HepG2 (cell line): Measurements from ENCODE around the gene CCDC157. TPM values are rescaled to one million over a fixed set of nuclear protein-coding genes. Genes with fewer than 3 reads are reported as not detected.
A peak's percentile ranks its signal among the peaks of the same experiment; 100 is the strongest.

ENCODE experiments used
- AGO2 ChIP-seq: fragments of 200-400 bp; formaldehyde crosslinking; optimal IDR thresholded peaks from 2 replicates; pipeline ENCODE3; 2017; ENCODE audit warnings: mild to moderate bottlenecking, low read depth, low read length, moderate library complexity
- ATRX ChIP-seq: sonication (generic); formaldehyde crosslinking; IDR thresholded peaks from 2 replicates; pipeline ENCODE4 v1.4.0; 2020; ENCODE audit warnings: missing genetic modification reagents, borderline replicate concordance
- CBX2 ChIP-seq, 2 experiments: fragments of 200-600 bp in 1 of 2; sonication (generic); formaldehyde crosslinking in 1 of 2; IDR thresholded peaks; 2 replicates each; pipeline versions ENCODE4 v1.7.0 to v1.8.1; 2018 to 2022; ENCODE audit warnings: low read depth in 2 of 2, low read length in 1 of 2, mild to moderate bottlenecking in 1 of 2, missing genetic modification reagents in 1 of 2
- CC2D1A ChIP-seq: sonication (generic); formaldehyde crosslinking; IDR thresholded peaks from 2 replicates; pipeline ENCODE4 v1.8.1; 2023; ENCODE audit warnings: mild to moderate bottlenecking, missing genetic modification reagents
- CEBPG ChIP-seq: IDR thresholded peaks from 2 replicates; pipeline ENCODE4 v1.6.1; 2016
- FOXA3 ChIP-seq: IDR thresholded peaks from 2 replicates; pipeline ENCODE4 v1.6.1; 2016; ENCODE audit warnings: missing genetic modification reagents, missing compliant biosample characterization
- GABPB1 ChIP-seq: IDR thresholded peaks from 2 replicates; pipeline ENCODE4 v1.6.1; 2016; ENCODE audit warnings: mild to moderate bottlenecking, missing genetic modification reagents, moderate library complexity, missing compliant biosample characterization
- HDAC1 ChIP-seq: sonication (generic); formaldehyde crosslinking; IDR thresholded peaks from 2 replicates; pipeline ENCODE4 v1.5.1; 2020; ENCODE audit warnings: mild to moderate bottlenecking, missing genetic modification reagents
- HIC2 ChIP-seq: sonication (generic); formaldehyde crosslinking; IDR thresholded peaks from 2 replicates; pipeline ENCODE4 v1.9.0; 2022; ENCODE audit warnings: low read depth, missing genetic modification reagents
- JUNB ChIP-seq: sonication (generic); formaldehyde crosslinking; IDR thresholded peaks from 2 replicates; pipeline ENCODE4 v1.8.0; 2022; ENCODE audit warnings: missing genetic modification reagents, mild to moderate bottlenecking, borderline replicate concordance
- MBD4 ChIP-seq: IDR thresholded peaks from 2 replicates; pipeline ENCODE4 v1.6.1; 2012; ENCODE audit warnings: low read length, inconsistent platforms, borderline replicate concordance
- MIER3 ChIP-seq: IDR thresholded peaks from 2 replicates; pipeline ENCODE4 v1.6.1; 2016; ENCODE audit warnings: missing compliant biosample characterization, borderline replicate concordance
- SP2 ChIP-seq: sonication (generic); formaldehyde crosslinking; IDR thresholded peaks from 2 replicates; pipeline ENCODE4 v1.5.1; 2020; ENCODE audit warnings: mild to moderate bottlenecking, missing genetic modification reagents
- SP4 ChIP-seq: sonication (generic); formaldehyde crosslinking; IDR thresholded peaks from 2 replicates; pipeline ENCODE4 v1.8.1; 2023; ENCODE audit warnings: mild to moderate bottlenecking, missing genetic modification reagents
- SPEN ChIP-seq: sonication (generic); formaldehyde crosslinking; IDR thresholded peaks from 2 replicates; pipeline ENCODE4 v1.5.1; 2020; ENCODE audit warnings: low read depth, mild to moderate bottlenecking, missing genetic modification reagents
- ZNF251 ChIP-seq: sonication (generic); formaldehyde crosslinking; IDR thresholded peaks from 2 replicates; pipeline ENCODE4 v1.9.0; 2021; ENCODE audit warnings: mild to moderate bottlenecking, missing genetic modification reagents
- ZNF280D ChIP-seq: sonication (generic); formaldehyde crosslinking; IDR thresholded peaks from 2 replicates; pipeline ENCODE4 v1.5.1; 2020; ENCODE audit warnings: mild to moderate bottlenecking, missing genetic modification reagents
- ZNF30 ChIP-seq: sonication (generic); formaldehyde crosslinking; IDR thresholded peaks from 2 replicates; pipeline ENCODE4 v1.5.0; 2020; ENCODE audit warnings: mild to moderate bottlenecking, missing genetic modification reagents
- ZNF432 ChIP-seq: sonication (generic); formaldehyde crosslinking; IDR thresholded peaks from 2 replicates; pipeline ENCODE4 v1.5.0; 2020; ENCODE audit warnings: missing genetic modification reagents, mild to moderate bottlenecking, borderline replicate concordance
- ZNF530 ChIP-seq: sonication (generic); formaldehyde crosslinking; IDR thresholded peaks from 2 replicates; pipeline ENCODE4 v1.5.0; 2020; ENCODE audit warnings: low read depth, mild to moderate bottlenecking, missing genetic modification reagents
- ZNF605 ChIP-seq: sonication (generic); formaldehyde crosslinking; IDR thresholded peaks from 2 replicates; pipeline ENCODE4 v1.8.0; 2022; ENCODE audit warnings: mild to moderate bottlenecking, missing genetic modification reagents
- ZNF607 ChIP-seq: sonication (generic); formaldehyde crosslinking; IDR thresholded peaks from 2 replicates; pipeline ENCODE4 v1.5.1; 2020; ENCODE audit warnings: missing genetic modification reagents, mild to moderate bottlenecking, borderline replicate concordance
- ZNF616 ChIP-seq: sonication (generic); formaldehyde crosslinking; IDR thresholded peaks from 2 replicates; pipeline ENCODE4 v1.5.0; 2020; ENCODE audit warnings: low read depth, mild to moderate bottlenecking, missing genetic modification reagents
- ZNF747 ChIP-seq: sonication (generic); formaldehyde crosslinking; IDR thresholded peaks from 2 replicates; pipeline ENCODE4 v1.8.1; 2023; ENCODE audit warnings: missing genetic modification reagents, mild to moderate bottlenecking, borderline replicate concordance
- ZNF770 ChIP-seq: sonication (generic); formaldehyde crosslinking; IDR thresholded peaks from 2 replicates; pipeline ENCODE4 v1.5.0; 2020; ENCODE audit warnings: mild to moderate bottlenecking, missing genetic modification reagents
- polyA plus RNA-seq, 8 experiments: library from polyadenylated mRNA; depleted of rRNA in 3 of 8; stranded (reverse) in 7 of 8; unstranded in 1 of 8; fragments of >200 nt; fragmentation: Illumina TruSeq in 4 of 8; extraction: Trizol in 4 of 8; gene quantifications; 2 replicates each; pipeline versions ENCODE4 v1.2.1 to v1.2.3, GENCODE V29; 2011 to 2016; ENCODE audit warnings: low read depth in 4 of 8, missing spikeins in 1 of 8, mixed read lengths in 1 of 8; ENCODE audit not compliant: insufficient read depth in 1 of 8
- total RNA-seq, 5 experiments: library from RNA; depleted of rRNA; stranded (reverse); fragments of >200 nt; fragmentation: Illumina TruSeq; extraction: Trizol; gene quantifications; 2 replicates each; pipeline ENCODE4 v1.2.3, GENCODE V29; 2016; ENCODE audit warnings: low read depth in 1 of 5

Gene CCDC157
- total and polyA plus RNA-seq, 2 of the 13 experiments (the other 11 are each of a cell fraction or from before 2014, with no cell fraction given): 1.4 to 1.6 TPM

GRCh38 chr22:30326706-30327362, 30.0 kb upstream of the CCDC157 start, which contains the start of gene TBC1D10A (continued):
- TF ChIP-seq ZNF747 (CRISPR knock-in tag) (no peak), ZNF616 (CRISPR knock-in tag) (no peak), HIC2 (CRISPR knock-in tag) (no peak), ZNF607 (no peak), SP4 (CRISPR knock-in tag) (peak; percentile 64; the same call in 1 of the 2 replicates), ZNF251 (no peak), ATRX (CRISPR knock-in tag) (no peak), MIER3 (CRISPR knock-in tag) (no peak), JUNB (CRISPR knock-in tag) (no peak), SP2 (peak; percentile 53; the same call in 1 of the 2 replicates), ZNF432 (CRISPR knock-in tag) (no peak), CEBPG (CRISPR knock-in tag) (no peak), AGO2 (no peak), GABPB1 (peak; percentile 45; the same call in 1 of the 2 replicates), CBX2 (IDR thresholded peaks at IDR 0.05; ENCODE audit: low read depth, low read length) (no peak), CBX2 (CRISPR knock-in tag; IDR thresholded peaks at IDR 0.05; ENCODE audit: low read depth) (no peak), CC2D1A (CRISPR knock-in tag) (no peak), ZNF770 (no peak), ZNF280D (CRISPR knock-in tag) (no peak), ZNF30 (CRISPR knock-in tag) (no peak), MBD4 (no peak), FOXA3 (CRISPR knock-in tag) (no peak), HDAC1 (CRISPR knock-in tag) (0 out of 2 replicates have a peak, but pooled peaks have one; percentile 19), ZNF605 (CRISPR knock-in tag) (no peak), ZNF530 (CRISPR knock-in tag) (no peak), SPEN (CRISPR knock-in tag) (peak; percentile 61; the same call in 1 of the 2 replicates)
